ENCODE results near the gene KCNQ1.

- TF ChIP-seq CC2D1A (IDR thresholded peaks at IDR 0.05), result no peak
- no peak for TF ChIP-seq MLLT1 (IDR thresholded peaks at IDR 0.05)
- TF ChIP-seq STAT5B (CRISPR knock-in tag; IDR thresholded peaks at IDR 0.05), result no peak
- no peak for TF ChIP-seq JUNB (CRISPR knock-in tag; conservative IDR thresholded peaks at IDR 0.05)
- no peak for TF ChIP-seq SRSF3 (IDR thresholded peaks at IDR 0.05; ENCODE audit: insufficient read depth, low read length)
- TF ChIP-seq PREB (CRISPR knock-in tag; IDR thresholded peaks at IDR 0.05), result no peak
- TF ChIP-seq MAX (CRISPR knock-in tag; IDR thresholded peaks at IDR 0.05), result no peak
- TF ChIP-seq TEAD1 (CRISPR knock-in tag; IDR thresholded peaks at IDR 0.05), result no peak
- no peak for TF ChIP-seq BMI1 (IDR thresholded peaks at IDR 0.05; ENCODE audit: low read length)
- TF ChIP-seq ZNF592 (IDR thresholded peaks at IDR 0.05), result no peak
- no peak for TF ChIP-seq ZBTB26 (CRISPR knock-in tag; IDR thresholded peaks at IDR 0.05)
- no peak for TF ChIP-seq CREB5 (CRISPR knock-in tag; IDR thresholded peaks at IDR 0.05)
- TF ChIP-seq ZFX (CRISPR knock-in tag; IDR thresholded peaks at IDR 0.05), result no peak
- no peak for TF ChIP-seq TFAP4 (CRISPR knock-in tag; IDR thresholded peaks at IDR 0.05; ENCODE audit: borderline replicate concordance)
Measured at GRCh38 chr11:2833716-2834502, 389.1 kb downstream of the KCNQ1 start.
